K562 (cell line): ENCODE measurements around the gene ODAD3. TPM values are rescaled to one million over a fixed set of nuclear protein-coding genes. Genes with fewer than 3 reads are reported as not detected.

Experiments used
- BHLHE40 ChIP-seq: IDR thresholded peaks from 2 replicates; pipeline ENCODE4 v1.6.1; 2011; ENCODE audit warnings: low read length, improper control_type of control experiment
- EP400 ChIP-seq: fragments of 450-650 bp; IDR thresholded peaks from 2 replicates; pipeline ENCODE4 v1.6.1; 2017; ENCODE audit warnings: antibody characterized with exemption, mild to moderate bottlenecking, moderate library complexity
- FOXP1 ChIP-seq: sonication (generic); formaldehyde crosslinking; IDR thresholded peaks from 2 replicates; pipeline ENCODE4 v1.8.0; 2022; ENCODE audit warnings: mild to moderate bottlenecking, missing genetic modification reagents
- ILF3 ChIP-seq: fragments of 450-650 bp; IDR thresholded peaks from 2 replicates; pipeline ENCODE4 v1.6.1; 2018; ENCODE audit warnings: antibody characterized with exemption, mild to moderate bottlenecking, moderate library complexity, borderline replicate concordance
- KAT2B ChIP-seq: IDR thresholded peaks from one replicate; pipeline ENCODE4 v1.6.1; 2012; ENCODE audit warnings: low read depth, mild to moderate bottlenecking, control low read depth, inconsistent platforms, low read length, moderate library complexity
- LEF1 ChIP-seq: fragments of 450-650 bp; IDR thresholded peaks from 2 replicates; pipeline ENCODE4 v1.6.1; 2016; ENCODE audit warnings: mild to moderate bottlenecking
- MAX ChIP-seq: sonication (generic); formaldehyde crosslinking; IDR thresholded peaks from 2 replicates; pipeline ENCODE4 v1.9.0; 2022; ENCODE audit warnings: mild to moderate bottlenecking, missing genetic modification reagents
- NCOA1 ChIP-seq: fragments of 450-650 bp; IDR thresholded peaks from 2 replicates; pipeline ENCODE4 v1.6.1; 2016; ENCODE audit warnings: low read depth
- RFX7 ChIP-seq: fragments of 250-450 bp; sonication (Bioruptor Pico); IDR thresholded peaks from 2 replicates; pipeline ENCODE4 v1.5.1; 2021; ENCODE audit warnings: mild to moderate bottlenecking
- RUNX1 ChIP-seq: sonication (generic); IDR thresholded peaks from 2 replicates; pipeline ENCODE4 v1.6.1; 2016; ENCODE audit warnings: antibody characterized with exemption, low read depth
- SRSF3 ChIP-seq: fragments of 200-400 bp; formaldehyde crosslinking; IDR thresholded peaks from 2 replicates; pipeline ENCODE4 v1.6.1; 2016; ENCODE audit warnings: mild to moderate bottlenecking, low read length, moderate library complexity; ENCODE audit not compliant: insufficient read depth
- TEAD1 ChIP-seq, 2 experiments: fragments of 450-650 bp in 1 of 2; sonication (generic) in 1 of 2; formaldehyde crosslinking; IDR thresholded peaks; 2 replicates each; pipeline versions ENCODE4 v1.4.0 to v1.8.0; 2020 to 2022; ENCODE audit warnings: mild to moderate bottlenecking in 2 of 2, missing genetic modification reagents in 1 of 2
- ZBTB1 ChIP-seq: sonication (generic); formaldehyde crosslinking; IDR thresholded peaks from 2 replicates; pipeline ENCODE4 v1.8.1; 2023; ENCODE audit warnings: missing genetic modification reagents, low read depth, mild to moderate bottlenecking, borderline replicate concordance
- ZNF507 ChIP-seq: conservative IDR thresholded peaks from 2 replicates; pipeline ENCODE4 v1.6.1; 2017; ENCODE audit warnings: missing genetic modification characterization, missing compliant biosample characterization
- polyA plus RNA-seq, 8 experiments: library from polyadenylated mRNA; depleted of rRNA in 4 of 8; stranded (reverse) in 5 of 8; unstranded in 3 of 8; fragments of >200 nt; fragmentation: Nextera tagmentation in 2 of 8; fragmentation: Illumina TruSeq in 1 of 8; extraction: Ambion mirVana in 2 of 8; extraction: Trizol in 1 of 8; gene quantifications; 2 replicates each; pipeline versions ENCODE4 v1.2.1 to v1.2.3, GENCODE V29; 2011 to 2014; ENCODE audit warnings: inconsistent platforms in 1 of 8, missing spikeins in 1 of 8
- total RNA-seq, 7 experiments: library from RNA; depleted of rRNA in 6 of 7; stranded (reverse); fragments of >200 nt in 6 of 7; fragmentation: Illumina TruSeq in 2 of 7; extraction: Trizol in 2 of 7; gene quantifications; 2 replicates each; pipeline versions ENCODE4 v1.2.1 to v1.2.3, GENCODE V29; 2011 to 2021; ENCODE audit warnings: low replicate concordance in 1 of 7
- TF ChIP-seq, protein P1 (sequence below): fragments of 450-650 bp; IDR thresholded peaks from 2 replicates; pipeline ENCODE4 v1.6.1; 2018; ENCODE audit not compliant: partially characterized antibody
- TF ChIP-seq, protein P2 (sequence below): sonication (generic); IDR thresholded peaks from 2 replicates; pipeline ENCODE4 v1.6.1; 2016
- TF ChIP-seq, protein P3 (sequence below), 2 experiments: fragments of 450-650 bp; IDR thresholded peaks; 2 replicates each; pipeline ENCODE4 v1.6.1; 2018; ENCODE audit warnings: mild to moderate bottlenecking in 2 of 2, low read depth in 1 of 2; ENCODE audit not compliant: partially characterized antibody in 2 of 2

The ODAD3 gene
- total and polyA plus RNA-seq, 9 of the 15 experiments (the other 6 are each of a cell fraction or from before 2014, with no cell fraction given) = 0.07 to 0.72 (median 0.14) TPM; not detected in 2

DNA sequence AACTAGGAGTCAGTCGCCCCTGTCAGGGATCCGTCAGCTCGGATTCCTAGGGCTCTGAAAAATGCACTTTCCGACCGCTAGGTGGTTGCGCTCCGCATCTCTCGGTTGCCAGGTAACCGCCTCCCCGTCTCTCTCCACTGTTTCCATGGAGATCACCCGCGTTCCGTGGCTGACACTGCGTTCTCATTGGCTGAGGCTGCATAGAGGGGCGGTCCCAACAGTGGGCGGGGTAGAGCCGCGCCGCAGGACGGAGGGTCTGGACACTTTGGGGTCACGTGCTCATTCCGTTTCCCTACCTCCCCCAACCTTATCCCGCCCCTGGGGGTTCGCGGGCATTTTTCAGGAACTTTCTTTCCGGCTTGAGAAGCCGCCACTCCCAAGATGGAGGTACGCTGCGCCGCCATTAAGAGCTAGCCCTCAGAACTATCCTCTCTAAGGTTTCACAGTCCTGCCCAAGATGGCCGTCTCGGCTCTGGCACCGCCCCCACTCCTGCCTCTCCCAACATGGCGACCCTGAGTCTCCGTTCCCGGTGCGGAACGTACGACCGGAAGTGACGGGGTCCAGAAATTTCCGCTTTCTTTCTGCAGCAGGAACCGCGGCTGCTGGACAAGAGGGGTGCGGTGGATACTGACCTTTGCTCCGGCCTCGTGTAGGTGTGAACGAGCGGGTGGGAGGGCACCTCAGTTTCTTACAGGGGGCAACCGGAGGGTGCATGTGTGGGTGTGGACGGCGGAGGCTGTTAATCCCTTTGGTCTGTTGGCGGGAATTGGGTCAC, at the start of gene ODAD3, which contains the start of gene PRKCSH (continued):
- TF ChIP-seq, protein P1, sequence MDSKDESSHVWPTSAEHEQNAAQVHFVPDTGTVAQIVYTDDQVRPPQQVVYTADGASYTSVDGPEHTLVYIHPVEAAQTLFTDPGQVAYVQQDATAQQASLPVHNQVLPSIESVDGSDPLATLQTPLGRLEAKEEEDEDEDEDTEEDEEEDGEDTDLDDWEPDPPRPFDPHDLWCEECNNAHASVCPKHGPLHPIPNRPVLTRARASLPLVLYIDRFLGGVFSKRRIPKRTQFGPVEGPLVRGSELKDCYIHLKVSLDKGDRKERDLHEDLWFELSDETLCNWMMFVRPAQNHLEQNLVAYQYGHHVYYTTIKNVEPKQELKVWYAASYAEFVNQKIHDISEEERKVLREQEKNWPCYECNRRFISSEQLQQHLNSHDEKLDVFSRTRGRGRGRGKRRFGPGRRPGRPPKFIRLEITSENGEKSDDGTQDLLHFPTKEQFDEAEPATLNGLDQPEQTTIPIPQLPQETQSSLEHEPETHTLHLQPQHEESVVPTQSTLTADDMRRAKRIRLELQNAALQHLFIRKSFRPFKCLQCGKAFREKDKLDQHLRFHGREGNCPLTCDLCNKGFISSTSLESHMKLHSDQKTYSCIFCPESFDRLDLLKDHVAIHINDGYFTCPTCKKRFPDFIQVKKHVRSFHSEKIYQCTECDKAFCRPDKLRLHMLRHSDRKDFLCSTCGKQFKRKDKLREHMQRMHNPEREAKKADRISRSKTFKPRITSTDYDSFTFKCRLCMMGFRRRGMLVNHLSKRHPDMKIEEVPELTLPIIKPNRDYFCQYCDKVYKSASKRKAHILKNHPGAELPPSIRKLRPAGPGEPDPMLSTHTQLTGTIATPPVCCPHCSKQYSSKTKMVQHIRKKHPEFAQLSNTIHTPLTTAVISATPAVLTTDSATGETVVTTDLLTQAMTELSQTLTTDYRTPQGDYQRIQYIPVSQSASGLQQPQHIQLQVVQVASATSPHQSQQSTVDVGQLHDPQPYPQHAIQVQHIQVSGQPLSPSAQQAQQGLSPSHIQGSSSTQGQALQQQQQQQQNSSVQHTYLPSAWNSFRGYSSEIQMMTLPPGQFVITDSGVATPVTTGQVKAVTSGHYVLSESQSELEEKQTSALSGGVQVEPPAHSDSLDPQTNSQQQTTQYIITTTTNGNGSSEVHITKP = peak; percentile 66
- TF ChIP-seq MAX (CRISPR knock-in tag) (peak; percentile 61), FOXP1 (CRISPR knock-in tag) (0 out of 2 replicates have a peak, but pooled peaks have one; percentile 33), LEF1 (no peak), ILF3 (no peak), ZBTB1 (no peak), BHLHE40 (peak; percentile 91), SRSF3 (no peak), TEAD1 (CRISPR knock-in tag; IDR thresholded peaks at IDR 0.05) (peak in 1 of 2 experiments; percentile 85; a peak in 2 of 4 replicates), EP400 (peak; percentile 85), NCOA1 (no peak), RFX7 (CRISPR knock-in tag) (no peak), ZNF507 (tag) (no peak), KAT2B (no peak), RUNX1 (no peak)
- TF ChIP-seq, protein P2, sequence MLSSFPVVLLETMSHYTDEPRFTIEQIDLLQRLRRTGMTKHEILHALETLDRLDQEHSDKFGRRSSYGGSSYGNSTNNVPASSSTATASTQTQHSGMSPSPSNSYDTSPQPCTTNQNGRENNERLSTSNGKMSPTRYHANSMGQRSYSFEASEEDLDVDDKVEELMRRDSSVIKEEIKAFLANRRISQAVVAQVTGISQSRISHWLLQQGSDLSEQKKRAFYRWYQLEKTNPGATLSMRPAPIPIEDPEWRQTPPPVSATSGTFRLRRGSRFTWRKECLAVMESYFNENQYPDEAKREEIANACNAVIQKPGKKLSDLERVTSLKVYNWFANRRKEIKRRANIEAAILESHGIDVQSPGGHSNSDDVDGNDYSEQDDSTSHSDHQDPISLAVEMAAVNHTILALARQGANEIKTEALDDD = no peak
- TF ChIP-seq, protein P3, sequence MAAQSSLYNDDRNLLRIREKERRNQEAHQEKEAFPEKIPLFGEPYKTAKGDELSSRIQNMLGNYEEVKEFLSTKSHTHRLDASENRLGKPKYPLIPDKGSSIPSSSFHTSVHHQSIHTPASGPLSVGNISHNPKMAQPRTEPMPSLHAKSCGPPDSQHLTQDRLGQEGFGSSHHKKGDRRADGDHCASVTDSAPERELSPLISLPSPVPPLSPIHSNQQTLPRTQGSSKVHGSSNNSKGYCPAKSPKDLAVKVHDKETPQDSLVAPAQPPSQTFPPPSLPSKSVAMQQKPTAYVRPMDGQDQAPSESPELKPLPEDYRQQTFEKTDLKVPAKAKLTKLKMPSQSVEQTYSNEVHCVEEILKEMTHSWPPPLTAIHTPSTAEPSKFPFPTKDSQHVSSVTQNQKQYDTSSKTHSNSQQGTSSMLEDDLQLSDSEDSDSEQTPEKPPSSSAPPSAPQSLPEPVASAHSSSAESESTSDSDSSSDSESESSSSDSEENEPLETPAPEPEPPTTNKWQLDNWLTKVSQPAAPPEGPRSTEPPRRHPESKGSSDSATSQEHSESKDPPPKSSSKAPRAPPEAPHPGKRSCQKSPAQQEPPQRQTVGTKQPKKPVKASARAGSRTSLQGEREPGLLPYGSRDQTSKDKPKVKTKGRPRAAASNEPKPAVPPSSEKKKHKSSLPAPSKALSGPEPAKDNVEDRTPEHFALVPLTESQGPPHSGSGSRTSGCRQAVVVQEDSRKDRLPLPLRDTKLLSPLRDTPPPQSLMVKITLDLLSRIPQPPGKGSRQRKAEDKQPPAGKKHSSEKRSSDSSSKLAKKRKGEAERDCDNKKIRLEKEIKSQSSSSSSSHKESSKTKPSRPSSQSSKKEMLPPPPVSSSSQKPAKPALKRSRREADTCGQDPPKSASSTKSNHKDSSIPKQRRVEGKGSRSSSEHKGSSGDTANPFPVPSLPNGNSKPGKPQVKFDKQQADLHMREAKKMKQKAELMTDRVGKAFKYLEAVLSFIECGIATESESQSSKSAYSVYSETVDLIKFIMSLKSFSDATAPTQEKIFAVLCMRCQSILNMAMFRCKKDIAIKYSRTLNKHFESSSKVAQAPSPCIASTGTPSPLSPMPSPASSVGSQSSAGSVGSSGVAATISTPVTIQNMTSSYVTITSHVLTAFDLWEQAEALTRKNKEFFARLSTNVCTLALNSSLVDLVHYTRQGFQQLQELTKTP (IDR thresholded peaks at IDR 0.05; ENCODE audit: low read depth in 1 of 2, partially characterized antibody in 2 of 2) = peak in 1 of 2 experiments; percentile 48
